Endothelial cell of umbilical vein (primary cell): Measurements from ENCODE around the gene USF3. TPM values are rescaled to one million over a fixed set of nuclear protein-coding genes. Genes with fewer than 3 reads are reported as not detected.

ENCODE experiments used
- BruUV-seq: library from RNA; stranded (reverse); fragments of 400-500 nt; replicated peaks from 2 replicates; lab custom pipeline; 2021; lab: Mats Ljungman, UMichigan
- CTCF ChIA-PET: fragments of 300-600, 350-600 bp; sonication (Branson Sonifier 250); formaldehyde crosslinking; loops from one replicate; lab custom pipeline; 2021; ENCODE audit warnings: antibody characterized with exemption, inconsistent platforms; lab: Charles Lee
- POLR2A ChIA-PET: fragments of 300-600, 350-600 bp; sonication (Branson Sonifier 250); formaldehyde crosslinking; loops from one replicate; lab custom pipeline; 2021; ENCODE audit warnings: antibody characterized with exemption, inconsistent platforms; lab: Charles Lee
- DNase-seq: peaks from one replicate; pipeline ENCODE4 v3.0.0-alpha.2; 2011; ENCODE audit warnings: low read depth, low spot score
- FAIRE-seq: peaks from 2 replicates; lab custom pipeline; 2011; peaks lifted over from hg19 to GRCh38; lab: Jason Lieb, UNC
- H2AFZ ChIP-seq: 2 replicates; pipeline ENCODE4 v1.6.0; 2012; ENCODE audit warnings: low read depth, low read length, control low read depth, inconsistent platforms
- H3K27ac ChIP-seq: 2 replicates; pipeline ENCODE4 v1.5.1; 2011; ENCODE audit warnings: low read depth, mild to moderate bottlenecking, control low read depth, low read length, moderate library complexity; ENCODE audit not compliant: insufficient read depth
- H3K27me3 ChIP-seq, 2 experiments: 2 replicates each; pipeline versions ENCODE4 v1.6.0 to v1.6.1; 2011; ENCODE audit warnings: low read length in 2 of 2, mixed read lengths in 1 of 2; ENCODE audit not compliant: control insufficient read depth in 2 of 2, insufficient read depth in 2 of 2
- H3K36me3 ChIP-seq, 2 experiments: 2 replicates in 1 of 2; 3 replicates in 1 of 2; pipeline ENCODE4 v1.5.1; 2011; ENCODE audit warnings: low read length in 2 of 2, mild to moderate bottlenecking in 1 of 2, moderate library complexity in 1 of 2; ENCODE audit not compliant: control insufficient read depth in 2 of 2, insufficient read depth in 2 of 2; ENCODE audit errors: extremely low read depth in 1 of 2
- H3K4me1 ChIP-seq: 3 replicates; pipeline ENCODE4 v1.5.1; 2011; ENCODE audit warnings: mild to moderate bottlenecking, low read length; ENCODE audit not compliant: control insufficient read depth, insufficient read depth; ENCODE audit errors: extremely low read depth
- H3K4me2 ChIP-seq: 2 replicates; pipeline ENCODE4 v1.6.1; 2011; ENCODE audit warnings: low read length, control low read depth, mixed read lengths; ENCODE audit not compliant: insufficient read depth
- H3K4me3 ChIP-seq, 3 experiments: fragments of 200-600 bp in 1 of 3; sonication (generic), shearing (Covaris generic) in 1 of 3; replicated peaks in 1 of 3; 2 replicates each; pipeline ENCODE4 v1.5.1; 2011 to 2016; ENCODE audit warnings: control low read depth in 3 of 3, low read length in 3 of 3, mild to moderate bottlenecking in 2 of 3, inconsistent platforms in 1 of 3, low read depth in 1 of 3, moderate library complexity in 1 of 3; ENCODE audit not compliant: insufficient read depth in 1 of 3
- H3K79me2 ChIP-seq: 2 replicates; pipeline ENCODE4 v1.6.0; 2012; ENCODE audit warnings: low read length, inconsistent platforms; ENCODE audit not compliant: control insufficient read depth, insufficient read depth
- H3K9ac ChIP-seq: replicated peaks from 2 replicates; pipeline ENCODE3; 2011; ENCODE audit warnings: low read length, control low read depth; ENCODE audit not compliant: insufficient read depth; ENCODE audit errors: extremely low read depth
- H3K9me1 ChIP-seq: replicated peaks from 3 replicates; pipeline ENCODE4 v1.6.0; 2011; ENCODE audit warnings: mild to moderate bottlenecking, low read length; ENCODE audit not compliant: control insufficient read depth, insufficient read depth; ENCODE audit errors: extremely low read depth
- H3K9me3 ChIP-seq: replicated peaks from 2 replicates; pipeline ENCODE4 v1.5.1; 2012; ENCODE audit warnings: low read length, inconsistent platforms; ENCODE audit not compliant: control insufficient read depth, insufficient read depth
- H4K20me1 ChIP-seq: replicated peaks from 2 replicates; pipeline ENCODE3; 2011; ENCODE audit warnings: mild to moderate bottlenecking, low read length; ENCODE audit not compliant: control insufficient read depth, insufficient read depth; ENCODE audit errors: extremely low read depth
- EZH2 ChIP-seq: IDR thresholded peaks from 2 replicates; pipeline ENCODE4 v1.6.1; 2012; ENCODE audit warnings: borderline replicate concordance, low read depth, mild to moderate bottlenecking, moderate library complexity, low read length, inconsistent platforms; ENCODE audit not compliant: severe bottlenecking
- FOS ChIP-seq: IDR thresholded peaks from 2 replicates; pipeline ENCODE4 v1.6.1; 2011; ENCODE audit warnings: mild to moderate bottlenecking, low read length, moderate library complexity, borderline replicate concordance; ENCODE audit not compliant: insufficient read depth
- GATA2 ChIP-seq: IDR thresholded peaks from 2 replicates; pipeline ENCODE4 v1.7.0; 2011; ENCODE audit warnings: low read depth, mild to moderate bottlenecking, moderate library complexity, mixed read lengths, low read length; ENCODE audit not compliant: insufficient read length, insufficient read depth
- JUN ChIP-seq: IDR thresholded peaks from 2 replicates; pipeline ENCODE4 v1.6.1; 2011; ENCODE audit warnings: borderline replicate concordance, low read depth; ENCODE audit not compliant: insufficient read length, insufficient read depth
- MYC ChIP-seq: IDR thresholded peaks from one replicate; pipeline ENCODE4 v1.6.1; 2011; ENCODE audit warnings: mild to moderate bottlenecking, low read depth, low read length
- POLR2A ChIP-seq: IDR thresholded peaks from 2 replicates; pipeline ENCODE4 v1.6.1; 2012; ENCODE audit warnings: low read depth, mild to moderate bottlenecking, control low read depth, low read length
- POLR2AphosphoS5 ChIP-seq: IDR thresholded peaks from 2 replicates; pipeline ENCODE4 v1.6.1; 2012; ENCODE audit warnings: low read depth, mild to moderate bottlenecking, control low read depth, low read length, moderate library complexity; ENCODE audit not compliant: insufficient read depth
- dilution Hi-C: fragments of 300-500 bp; cut with MboI; formaldehyde crosslinking; loops from one replicate; pipeline ENCODE4 v1.15.0; 2019; ENCODE audit warnings: low sequenced_read_pairs; ENCODE audit not compliant: extremely low pct_ligation_motif_present
- intact Hi-C: fragments of 100-400 bp; cut with micrococcal nuclease; formaldehyde crosslinking; loops from one replicate; pipeline ENCODE4 v1.10.0; 2022
- polyA plus RNA-seq, 4 experiments: library from polyadenylated mRNA; depleted of rRNA in 3 of 4; stranded (reverse) in 3 of 4; unstranded in 1 of 4; fragments of >200 nt; gene quantifications; 2 replicates each; pipeline versions ENCODE4 v1.2.1 to v1.2.3, GENCODE V29; 2011 to 2012; ENCODE audit warnings: missing spikeins in 1 of 4
- total RNA-seq: library from RNA; stranded (reverse); gene quantifications from 2 replicates; pipeline ENCODE4 v1.2.3, GENCODE V29; 2021
- TF ChIP-seq, protein P1 (sequence below), 2 donors: IDR thresholded peaks; 1 replicate in 1 of 2; 2 replicates in 1 of 2; pipeline ENCODE4 v1.5.1; 2011; ENCODE audit warnings: low read length in 2 of 2, mild to moderate bottlenecking in 2 of 2, moderate library complexity in 2 of 2, control low read depth in 1 of 2, inconsistent platforms in 1 of 2, low read depth in 1 of 2; ENCODE audit not compliant: insufficient read depth in 1 of 2; ENCODE audit errors: extremely low read depth in 1 of 2
- TF ChIP-seq, protein P2 (sequence below): IDR thresholded peaks from 2 replicates; pipeline ENCODE4 v1.6.1; 2011; ENCODE audit not compliant: insufficient read depth, insufficient read length

USF3 gene
- total and polyA plus RNA-seq, 2 donors (not counting 3 experiments of a cell fraction or from before 2014, with no cell fraction given), result 7.0 to 10.5 TPM

DNA sequence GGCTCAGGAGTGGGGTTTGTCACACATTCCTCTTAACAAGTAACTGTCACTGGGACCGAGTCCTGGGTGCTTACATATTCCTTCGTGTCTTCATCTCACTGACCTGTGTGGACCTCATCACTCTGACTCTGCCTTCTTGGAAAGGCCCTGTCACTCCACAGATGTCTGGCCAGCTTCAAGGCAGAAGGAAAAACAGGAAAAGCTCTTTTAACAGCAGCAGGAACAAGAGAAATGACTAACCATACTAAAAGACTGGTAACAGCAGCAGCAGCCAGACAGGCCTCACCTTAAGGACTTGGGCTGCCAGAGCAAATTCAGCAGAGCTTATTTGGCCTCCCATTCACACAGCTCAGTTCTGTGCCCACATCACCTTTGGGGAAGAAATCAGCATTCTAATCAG, 68.1 kb downstream of the USF3 start:
- no peaks in the 10 kb centered on the region for H3K36me3 ChIP-seq
- dilution Hi-C loops (no loop called here), intact Hi-C loops (loop anchor here (5.0 to 10.0 kb wide), 3 partner anchors 294 to 986 kb away; partner anchors contain the start of gene CCDC80)
- TF ChIP-seq, protein P1, sequence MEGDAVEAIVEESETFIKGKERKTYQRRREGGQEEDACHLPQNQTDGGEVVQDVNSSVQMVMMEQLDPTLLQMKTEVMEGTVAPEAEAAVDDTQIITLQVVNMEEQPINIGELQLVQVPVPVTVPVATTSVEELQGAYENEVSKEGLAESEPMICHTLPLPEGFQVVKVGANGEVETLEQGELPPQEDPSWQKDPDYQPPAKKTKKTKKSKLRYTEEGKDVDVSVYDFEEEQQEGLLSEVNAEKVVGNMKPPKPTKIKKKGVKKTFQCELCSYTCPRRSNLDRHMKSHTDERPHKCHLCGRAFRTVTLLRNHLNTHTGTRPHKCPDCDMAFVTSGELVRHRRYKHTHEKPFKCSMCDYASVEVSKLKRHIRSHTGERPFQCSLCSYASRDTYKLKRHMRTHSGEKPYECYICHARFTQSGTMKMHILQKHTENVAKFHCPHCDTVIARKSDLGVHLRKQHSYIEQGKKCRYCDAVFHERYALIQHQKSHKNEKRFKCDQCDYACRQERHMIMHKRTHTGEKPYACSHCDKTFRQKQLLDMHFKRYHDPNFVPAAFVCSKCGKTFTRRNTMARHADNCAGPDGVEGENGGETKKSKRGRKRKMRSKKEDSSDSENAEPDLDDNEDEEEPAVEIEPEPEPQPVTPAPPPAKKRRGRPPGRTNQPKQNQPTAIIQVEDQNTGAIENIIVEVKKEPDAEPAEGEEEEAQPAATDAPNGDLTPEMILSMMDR (IDR thresholded peaks at IDR 0.05; ENCODE audit: extremely low read depth in 1 of 2, insufficient read depth in 1 of 2, low read depth in 1 of 2, low read length in 2 of 2), result no peak
- TF ChIP-seq JUN (no peak), FOS (no peak), MYC (no peak), GATA2 (no peak), POLR2AphosphoS5 (no peak), POLR2A (no peak), EZH2 (no peak)
- TF ChIP-seq, protein P2, sequence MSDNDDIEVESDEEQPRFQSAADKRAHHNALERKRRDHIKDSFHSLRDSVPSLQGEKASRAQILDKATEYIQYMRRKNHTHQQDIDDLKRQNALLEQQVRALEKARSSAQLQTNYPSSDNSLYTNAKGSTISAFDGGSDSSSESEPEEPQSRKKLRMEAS, result no peak
- peaks cover 14 to 20% of the 10 kb centered on the region in 2 experiments for H3K27me3 ChIP-seq
- DNase-seq (peak; percentile 70), FAIRE-seq (peak; percentile 31)
- no peaks in the 10 kb centered on the region for H4K20me1 ChIP-seq
- ChIA-PET CTCF (interaction anchor here (0.8 to 5.2 kb wide), 12 partner anchors 8 to 446 kb away, joined by 3 to 71 read pairs (median 6); partner anchors contain the start of genes NAA50 and SPICE1), POLR2A (no interaction called here)
- H3K9ac ChIP-seq, result no peak overlapping the region
- no peaks in the 10 kb centered on the region for H3K79me2 ChIP-seq
- BruUV-seq, result no TSS peak
- H3K4me1 ChIP-seq, result peaks cover 4% of the 10 kb centered on the region
- no peak overlapping the region for H3K4me2 ChIP-seq
- H3K27ac ChIP-seq, result no peak overlapping the region
- no peaks in the 10 kb centered on the region for H3K9me1 ChIP-seq
- no peak overlapping the region for H3K4me3 ChIP-seq
- H3K9me3 ChIP-seq, result no peaks in the 10 kb centered on the region
- H2AFZ ChIP-seq, result peak overlapping the region; percentile 56
